Measurements from ENCODE around the gene PIK3R1. TPM values are rescaled to one million over a fixed set of nuclear protein-coding genes. Genes with fewer than 3 reads are reported as not detected.

The PIK3R1 gene
- total and polyA plus RNA-seq, 4 donors, result 6.8 to 222 (median 74.9) TPM

DNA sequence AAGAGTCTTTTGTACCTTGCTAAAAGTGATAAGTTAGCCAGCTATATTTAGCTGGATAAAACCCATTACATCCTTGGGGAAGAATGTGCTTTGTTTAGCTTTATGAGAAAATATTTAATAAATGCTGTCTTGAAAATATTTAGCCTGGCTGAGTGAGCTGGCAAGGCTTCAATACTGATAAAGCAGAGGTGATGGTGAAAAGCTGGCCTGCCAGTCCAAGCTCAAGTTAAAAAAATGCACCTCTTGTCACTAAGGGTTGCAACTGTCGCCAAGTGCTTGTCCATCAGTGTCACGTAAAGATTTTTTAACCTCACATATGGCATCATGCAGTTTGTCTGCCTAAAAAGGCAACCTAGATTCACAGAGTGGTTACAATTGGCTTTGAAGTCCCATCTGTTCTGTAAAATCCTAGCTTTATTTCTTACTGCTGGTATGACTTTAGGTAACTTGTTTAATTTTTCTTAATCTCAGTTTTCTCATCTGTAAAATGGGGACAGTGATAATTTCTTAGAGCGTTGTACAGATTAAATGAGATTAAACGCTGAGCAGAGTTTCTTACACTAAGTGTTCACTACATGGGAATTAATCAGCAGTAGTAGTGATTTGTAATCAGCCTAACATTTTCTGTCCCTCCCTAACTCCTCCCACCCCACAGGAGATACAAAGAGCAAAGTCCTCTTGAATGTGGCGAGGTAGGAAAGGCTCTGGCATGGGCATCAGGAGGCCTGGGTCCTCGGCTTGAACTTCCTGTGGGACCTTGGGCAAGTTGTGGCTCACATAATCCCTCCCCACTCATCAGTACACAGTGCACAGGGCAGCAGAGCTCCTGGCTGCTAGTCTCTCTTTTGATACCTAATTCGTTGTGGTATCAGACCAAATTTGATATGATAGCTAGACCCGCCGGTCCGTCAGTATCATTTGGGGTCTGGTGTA lies 48.7 kb downstream of the PIK3R1 start:
- ATAC-seq (ENCODE audit: insufficient read depth, low FRiP score) (peak; percentile 37), DNase-seq (peak; percentile 89 to 94 (median 93))
- 67 to 72% methylated on average over 10 of the region's 10 CpGs for WGBS, 2 donors

DNA sequence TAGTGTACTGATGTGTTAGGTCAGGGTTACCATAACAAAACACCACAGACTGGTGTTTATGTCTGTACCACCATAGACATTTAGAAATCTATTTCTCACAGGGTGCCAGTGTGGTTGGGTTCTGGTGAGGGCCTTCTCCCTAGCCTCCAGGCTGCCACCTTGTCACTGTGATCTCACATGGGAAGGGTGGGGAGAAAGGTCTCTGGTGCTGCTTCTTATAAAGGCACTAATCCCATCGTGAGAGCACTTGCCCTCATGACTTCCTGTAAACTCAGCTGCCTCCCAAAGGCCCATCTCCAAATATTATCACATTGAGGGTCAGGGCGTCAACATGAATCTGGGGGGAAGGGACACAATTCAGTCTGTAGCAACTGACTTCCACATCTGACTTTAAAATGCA lies 49.8 kb downstream of the PIK3R1 start:
- no peaks in the 10 kb centered on the region for H3K27me3 ChIP-seq (ENCODE audit: control insufficient read depth in 3 of 3, insufficient read depth in 3 of 3, low read length in 2 of 3)
- peaks cover 0 to 2% (median 0%) of the 10 kb centered on the region in 4 donors for H3K36me3 ChIP-seq (ENCODE audit: control insufficient read depth in 4 of 4, insufficient read depth in 4 of 4, low read length in 4 of 4)
- no peaks in the 10 kb centered on the region for H3K9me3 ChIP-seq (ENCODE audit: control insufficient read depth in 4 of 4, insufficient read depth in 3 of 4, low read length in 3 of 4)
- TF ChIP-seq, protein P1, sequence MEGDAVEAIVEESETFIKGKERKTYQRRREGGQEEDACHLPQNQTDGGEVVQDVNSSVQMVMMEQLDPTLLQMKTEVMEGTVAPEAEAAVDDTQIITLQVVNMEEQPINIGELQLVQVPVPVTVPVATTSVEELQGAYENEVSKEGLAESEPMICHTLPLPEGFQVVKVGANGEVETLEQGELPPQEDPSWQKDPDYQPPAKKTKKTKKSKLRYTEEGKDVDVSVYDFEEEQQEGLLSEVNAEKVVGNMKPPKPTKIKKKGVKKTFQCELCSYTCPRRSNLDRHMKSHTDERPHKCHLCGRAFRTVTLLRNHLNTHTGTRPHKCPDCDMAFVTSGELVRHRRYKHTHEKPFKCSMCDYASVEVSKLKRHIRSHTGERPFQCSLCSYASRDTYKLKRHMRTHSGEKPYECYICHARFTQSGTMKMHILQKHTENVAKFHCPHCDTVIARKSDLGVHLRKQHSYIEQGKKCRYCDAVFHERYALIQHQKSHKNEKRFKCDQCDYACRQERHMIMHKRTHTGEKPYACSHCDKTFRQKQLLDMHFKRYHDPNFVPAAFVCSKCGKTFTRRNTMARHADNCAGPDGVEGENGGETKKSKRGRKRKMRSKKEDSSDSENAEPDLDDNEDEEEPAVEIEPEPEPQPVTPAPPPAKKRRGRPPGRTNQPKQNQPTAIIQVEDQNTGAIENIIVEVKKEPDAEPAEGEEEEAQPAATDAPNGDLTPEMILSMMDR (IDR thresholded peaks at IDR 0.05; ENCODE audit: control extremely low read depth, extremely low read depth), result no peak
- no peak overlapping the region for H3K9ac ChIP-seq (ENCODE audit: insufficient read depth in 1 of 2, low read length in 2 of 2)
- WGBS, 2 donors, result 6 to 24% methylated on average over 2 of the region's 2 CpGs
- ATAC-seq (ENCODE audit: insufficient read depth, low FRiP score) (no peak), DNase-seq (no peak)
- no peak overlapping the region for H3K4me3 ChIP-seq
- H3K4me1 ChIP-seq (ENCODE audit: control insufficient read depth in 5 of 5, insufficient read depth in 5 of 5, low read length in 5 of 5), result peaks cover 11 to 90% (median 34%) of the 10 kb centered on the region in 5 donors
- H3K27ac ChIP-seq (ENCODE audit: low read depth in 1 of 2, low read length in 1 of 2), result peak overlapping the region; percentile 81 to 90

More for the DNA sequence above, 48.7 kb downstream of the PIK3R1 start:
- Histone ChIP-seq H3K4me1 (ENCODE audit: control insufficient read depth in 5 of 5, insufficient read depth in 5 of 5, low read length in 5 of 5) (peaks cover 11 to 88% (median 37%) of the 10 kb centered on the region in 5 donors), H3K9ac (ENCODE audit: insufficient read depth in 1 of 2, low read length in 2 of 2) (peak overlapping the region in 1 of 2 donors; percentile 43), H3K9me3 (ENCODE audit: control insufficient read depth in 4 of 4, insufficient read depth in 3 of 4, low read length in 3 of 4) (no peaks in the 10 kb centered on the region), H3K4me3 (no peak overlapping the region), H3K27me3 (ENCODE audit: control insufficient read depth in 3 of 3, insufficient read depth in 3 of 3, low read length in 2 of 3) (no peaks in the 10 kb centered on the region), H3K27ac (ENCODE audit: low read depth in 1 of 2, low read length in 1 of 2) (peak overlapping the region; percentile 70 to 90), H3K36me3 (ENCODE audit: control insufficient read depth in 4 of 4, insufficient read depth in 4 of 4, low read length in 4 of 4) (peaks cover 0 to 2% (median 0%) of the 10 kb centered on the region in 4 donors)
- TF ChIP-seq, protein P1 (IDR thresholded peaks at IDR 0.05; ENCODE audit: control extremely low read depth, extremely low read depth), result no peak

DNA sequence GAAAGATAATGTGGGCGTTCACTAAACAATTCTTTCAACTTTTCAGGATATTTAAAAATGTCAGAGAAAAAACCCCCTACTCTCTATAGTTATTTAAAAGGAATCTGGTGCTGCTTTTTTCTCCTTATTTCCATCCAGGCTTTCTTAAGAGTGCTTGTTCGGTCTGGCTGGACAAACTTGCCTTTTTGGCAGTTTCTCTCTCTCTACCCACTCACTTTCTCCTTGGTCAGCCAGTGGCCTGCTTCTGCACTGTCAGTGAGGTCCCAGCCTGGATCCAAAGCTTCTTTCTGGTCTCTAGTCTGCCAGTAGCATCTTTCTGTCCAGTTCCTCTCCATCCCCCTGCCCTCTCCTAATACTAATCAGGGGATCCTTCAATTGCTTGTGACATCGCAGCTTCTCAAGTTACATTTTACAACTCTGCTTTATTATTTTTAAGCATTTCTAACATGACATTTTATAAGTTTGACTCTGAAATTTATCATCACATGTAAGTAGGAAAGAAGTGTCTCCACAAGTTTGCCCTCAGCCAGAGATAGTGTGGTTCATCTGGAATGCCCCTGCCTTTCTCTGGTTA lies 50.4 kb downstream of the PIK3R1 start:
- no peak overlapping the region for H3K4me3 ChIP-seq
- peak overlapping the region in 1 of 2 donors; percentile 3 for H3K9ac ChIP-seq (ENCODE audit: insufficient read depth in 1 of 2, low read length in 2 of 2)
- H3K27me3 ChIP-seq (ENCODE audit: control insufficient read depth in 3 of 3, insufficient read depth in 3 of 3, low read length in 2 of 3), result no peaks in the 10 kb centered on the region
- ATAC-seq (ENCODE audit: insufficient read depth, low FRiP score) (no peak), DNase-seq (no peak)
- H3K9me3 ChIP-seq (ENCODE audit: control insufficient read depth in 4 of 4, insufficient read depth in 3 of 4, low read length in 3 of 4), result no peaks in the 10 kb centered on the region
- peak overlapping the region; percentile 88 to 90 for H3K27ac ChIP-seq (ENCODE audit: low read depth in 1 of 2, low read length in 1 of 2)
- peaks cover 0 to 2% (median 0%) of the 10 kb centered on the region in 4 donors for H3K36me3 ChIP-seq (ENCODE audit: control insufficient read depth in 4 of 4, insufficient read depth in 4 of 4, low read length in 4 of 4)
- WGBS, 2 donors, result 53 to 74% methylated on average over 3 of the region's 3 CpGs
- TF ChIP-seq, protein P1 (IDR thresholded peaks at IDR 0.05; ENCODE audit: control extremely low read depth, extremely low read depth), result no peak
- peaks cover 11 to 90% (median 32%) of the 10 kb centered on the region in 5 donors for H3K4me1 ChIP-seq (ENCODE audit: control insufficient read depth in 5 of 5, insufficient read depth in 5 of 5, low read length in 5 of 5)

All from lung (tissue), 12 donors.